ENCODE measurements around the gene PIEZO2.

- TF ChIP-seq, protein P1, sequence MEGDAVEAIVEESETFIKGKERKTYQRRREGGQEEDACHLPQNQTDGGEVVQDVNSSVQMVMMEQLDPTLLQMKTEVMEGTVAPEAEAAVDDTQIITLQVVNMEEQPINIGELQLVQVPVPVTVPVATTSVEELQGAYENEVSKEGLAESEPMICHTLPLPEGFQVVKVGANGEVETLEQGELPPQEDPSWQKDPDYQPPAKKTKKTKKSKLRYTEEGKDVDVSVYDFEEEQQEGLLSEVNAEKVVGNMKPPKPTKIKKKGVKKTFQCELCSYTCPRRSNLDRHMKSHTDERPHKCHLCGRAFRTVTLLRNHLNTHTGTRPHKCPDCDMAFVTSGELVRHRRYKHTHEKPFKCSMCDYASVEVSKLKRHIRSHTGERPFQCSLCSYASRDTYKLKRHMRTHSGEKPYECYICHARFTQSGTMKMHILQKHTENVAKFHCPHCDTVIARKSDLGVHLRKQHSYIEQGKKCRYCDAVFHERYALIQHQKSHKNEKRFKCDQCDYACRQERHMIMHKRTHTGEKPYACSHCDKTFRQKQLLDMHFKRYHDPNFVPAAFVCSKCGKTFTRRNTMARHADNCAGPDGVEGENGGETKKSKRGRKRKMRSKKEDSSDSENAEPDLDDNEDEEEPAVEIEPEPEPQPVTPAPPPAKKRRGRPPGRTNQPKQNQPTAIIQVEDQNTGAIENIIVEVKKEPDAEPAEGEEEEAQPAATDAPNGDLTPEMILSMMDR (optimal IDR thresholded peaks at IDR 0.05 in 1 of 3, IDR thresholded peaks at IDR 0.05 in 1 of 3, conservative IDR thresholded peaks at IDR 0.05 in 1 of 3; ENCODE audit: extremely low read depth in 1 of 3, insufficient read depth in 2 of 3, low read length in 3 of 3), result no peak
- no peak for TF ChIP-seq EZH2 (IDR thresholded peaks at IDR 0.05; ENCODE audit: low read length)
Measured at GRCh38 chr18:10690366-10690765, 459.0 kb downstream of the PIEZO2 start.

Measured in keratinocyte (primary cell).